PC-3 (cell line): ENCODE measurements around the gene IGFBP2.

Experiments used
- EZH2phosphoT487 ChIP-seq: fragments of 300-600 bp; sonication (generic); IDR thresholded peaks from 2 replicates; pipeline ENCODE4 v1.6.1; 2018; ENCODE audit warnings: mild to moderate bottlenecking, antibody characterized with exemption, low read length, borderline replicate concordance
- TF ChIP-seq, protein P1 (sequence below): fragments of 300-600 bp; sonication (generic); conservative IDR thresholded peaks from 2 replicates; pipeline ENCODE4 v1.5.1; 2017; ENCODE audit warnings: antibody characterized with exemption, low read depth, mild to moderate bottlenecking, low read length

DNA sequence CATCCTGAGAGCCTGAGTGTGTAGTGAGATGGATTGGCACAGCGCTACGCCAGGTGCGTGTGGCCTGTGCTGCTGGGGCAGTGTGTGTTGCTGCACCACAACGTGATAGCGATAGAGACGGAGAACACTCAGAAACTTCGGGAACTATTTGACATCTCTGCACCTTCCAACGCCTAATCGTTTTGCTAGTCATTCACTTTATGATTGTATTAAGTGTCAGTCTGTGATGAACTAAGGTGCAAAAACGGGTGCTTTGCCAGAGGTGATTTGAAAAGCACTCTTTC, 26.0 kb upstream of the IGFBP2 start:
- TF ChIP-seq, protein P1, sequence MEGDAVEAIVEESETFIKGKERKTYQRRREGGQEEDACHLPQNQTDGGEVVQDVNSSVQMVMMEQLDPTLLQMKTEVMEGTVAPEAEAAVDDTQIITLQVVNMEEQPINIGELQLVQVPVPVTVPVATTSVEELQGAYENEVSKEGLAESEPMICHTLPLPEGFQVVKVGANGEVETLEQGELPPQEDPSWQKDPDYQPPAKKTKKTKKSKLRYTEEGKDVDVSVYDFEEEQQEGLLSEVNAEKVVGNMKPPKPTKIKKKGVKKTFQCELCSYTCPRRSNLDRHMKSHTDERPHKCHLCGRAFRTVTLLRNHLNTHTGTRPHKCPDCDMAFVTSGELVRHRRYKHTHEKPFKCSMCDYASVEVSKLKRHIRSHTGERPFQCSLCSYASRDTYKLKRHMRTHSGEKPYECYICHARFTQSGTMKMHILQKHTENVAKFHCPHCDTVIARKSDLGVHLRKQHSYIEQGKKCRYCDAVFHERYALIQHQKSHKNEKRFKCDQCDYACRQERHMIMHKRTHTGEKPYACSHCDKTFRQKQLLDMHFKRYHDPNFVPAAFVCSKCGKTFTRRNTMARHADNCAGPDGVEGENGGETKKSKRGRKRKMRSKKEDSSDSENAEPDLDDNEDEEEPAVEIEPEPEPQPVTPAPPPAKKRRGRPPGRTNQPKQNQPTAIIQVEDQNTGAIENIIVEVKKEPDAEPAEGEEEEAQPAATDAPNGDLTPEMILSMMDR, result no peak
- no peak for TF ChIP-seq EZH2phosphoT487
